ENCODE results near the gene MRPS33. TPM values are rescaled to one million over a fixed set of nuclear protein-coding genes. Genes with fewer than 3 reads are reported as not detected.
A peak's percentile ranks its signal among the peaks of the same experiment; 100 is the strongest.
"Not testable (repeated sequence)": the region's sequence is repeated elsewhere in the genome, so short reads cannot be mapped to it uniquely, and the experiment has no call there.

The MRPS33 gene
- total RNA-seq, 1 donor from 2014 or later = 47.5 TPM

GRCh38 chr7:141012696-141013344, 1.9 kb downstream of the MRPS33 start:
- DNase-seq (ENCODE audit: low read depth) = no peak

DNA sequence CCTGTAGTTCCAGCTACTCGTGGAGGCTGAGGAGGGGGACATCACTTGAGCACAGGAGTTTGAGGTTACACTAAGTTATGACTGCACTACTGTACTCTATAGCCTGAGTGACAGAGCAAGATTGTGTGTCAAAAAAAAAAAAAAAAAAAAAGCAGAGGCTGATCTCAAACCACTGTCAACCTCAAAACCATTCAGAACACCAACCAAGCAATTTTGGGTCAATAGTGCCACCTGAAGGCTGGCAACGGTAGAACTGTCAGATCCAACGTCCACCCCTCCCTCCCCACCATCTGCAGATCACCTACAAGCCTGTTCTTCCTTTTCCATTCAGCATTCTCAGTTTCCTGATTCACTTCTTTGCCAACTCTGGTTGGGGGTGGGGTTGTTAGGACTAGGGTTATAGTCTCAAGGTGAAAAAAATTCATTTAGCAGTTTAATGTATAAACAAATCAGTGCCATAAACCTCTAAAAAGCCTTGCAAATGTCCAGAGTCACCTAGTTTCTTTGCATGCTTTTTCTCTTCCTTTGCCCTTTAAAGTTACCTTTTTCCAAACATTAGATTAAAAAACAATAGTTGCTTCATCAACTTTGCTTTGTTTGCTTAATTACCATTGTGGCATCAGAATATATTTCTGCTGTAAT, 2.6 kb downstream of the MRPS33 start:
- peak; percentile 71 for DNase-seq (ENCODE audit: low read depth)

DNA sequence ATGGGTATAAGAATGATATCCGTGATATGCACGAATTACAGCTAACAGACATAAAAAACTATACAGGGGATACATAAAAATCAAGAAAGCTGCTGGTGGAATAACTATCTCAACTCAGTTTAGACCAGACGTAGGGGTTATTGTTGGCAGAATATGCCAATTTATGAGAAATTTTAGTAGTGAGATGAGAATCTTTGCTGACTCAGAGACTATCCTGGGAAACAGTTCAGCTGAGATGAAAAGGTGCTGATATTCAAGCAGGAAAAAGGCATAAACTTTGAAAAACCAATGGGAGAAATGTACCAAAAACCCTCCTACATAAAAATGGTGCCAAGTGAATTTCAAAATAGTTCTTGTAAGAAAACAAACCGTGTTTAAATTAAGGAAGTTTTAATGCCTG, 3.3 kb downstream of the MRPS33 start:
- DNase-seq (ENCODE audit: low read depth) = no peak

GRCh38 chr7:141003172-141004065, 11.3 kb downstream of the MRPS33 start:
- no peak for DNase-seq (ENCODE audit: low read depth)

DNA sequence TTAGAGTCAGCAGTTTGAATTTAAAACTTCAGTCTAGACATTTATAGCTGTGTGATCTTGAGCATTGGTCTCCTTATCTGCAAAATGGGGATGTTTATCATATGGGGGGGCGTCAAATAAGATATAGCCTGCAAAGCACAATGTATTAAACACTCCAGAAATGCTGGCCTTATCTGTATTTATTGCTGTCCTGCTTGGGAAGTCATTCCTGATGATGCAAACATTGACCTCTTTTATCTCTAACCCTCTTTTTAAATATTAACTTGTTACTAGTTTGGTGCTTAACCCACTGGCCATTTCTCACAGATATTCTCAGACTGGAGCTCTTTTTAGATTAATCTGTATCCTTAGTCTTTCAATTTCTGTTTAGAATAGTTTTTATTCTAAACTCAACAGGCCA, 13.2 kb downstream of the MRPS33 start:
- no peak for DNase-seq (ENCODE audit: low read depth)

GRCh38 chr7:141001122-141001521, 13.6 kb downstream of the MRPS33 start:
- DNase-seq (ENCODE audit: low read depth) = no peak

DNA sequence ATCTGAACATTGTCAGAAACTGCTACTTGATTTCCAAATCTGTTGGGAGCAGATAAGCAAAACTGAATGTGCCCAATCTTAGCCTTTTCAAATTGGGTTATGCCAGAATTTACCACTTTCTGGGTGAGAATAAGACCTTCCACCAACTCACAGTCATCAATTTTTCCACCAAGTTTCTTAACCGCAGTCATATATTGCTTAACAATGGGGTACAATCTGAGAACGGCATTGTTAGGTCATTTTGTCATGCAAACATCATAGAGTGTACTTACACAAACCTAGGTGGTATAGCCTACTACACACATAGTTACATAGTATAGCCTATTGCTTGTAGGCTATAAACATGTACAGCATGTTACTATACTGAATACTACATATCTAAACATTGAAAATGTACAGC, 16.0 kb downstream of the MRPS33 start:
- no peak for DNase-seq (ENCODE audit: low read depth)

DNA sequence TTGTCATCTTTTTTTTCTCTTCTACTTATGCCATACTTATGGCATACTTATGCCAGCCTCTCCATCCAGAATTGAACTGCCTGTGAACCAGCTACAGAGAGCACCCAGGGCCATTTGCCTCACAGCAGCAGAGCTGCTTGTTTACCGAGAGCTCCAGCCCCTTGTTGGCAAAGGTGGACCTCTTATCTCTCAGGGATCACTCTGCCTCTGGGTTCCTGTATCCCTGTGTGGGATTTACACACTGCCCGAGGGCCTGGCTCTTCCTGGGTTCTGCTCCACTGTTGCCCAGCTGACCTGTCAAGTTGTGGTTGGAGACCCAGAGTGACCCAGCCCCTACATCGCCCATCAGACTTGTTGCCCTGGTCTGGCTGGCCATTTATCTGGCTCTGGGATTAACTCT, 22.3 kb downstream of the MRPS33 start:
- DNase-seq (ENCODE audit: low read depth) = no peak

DNA sequence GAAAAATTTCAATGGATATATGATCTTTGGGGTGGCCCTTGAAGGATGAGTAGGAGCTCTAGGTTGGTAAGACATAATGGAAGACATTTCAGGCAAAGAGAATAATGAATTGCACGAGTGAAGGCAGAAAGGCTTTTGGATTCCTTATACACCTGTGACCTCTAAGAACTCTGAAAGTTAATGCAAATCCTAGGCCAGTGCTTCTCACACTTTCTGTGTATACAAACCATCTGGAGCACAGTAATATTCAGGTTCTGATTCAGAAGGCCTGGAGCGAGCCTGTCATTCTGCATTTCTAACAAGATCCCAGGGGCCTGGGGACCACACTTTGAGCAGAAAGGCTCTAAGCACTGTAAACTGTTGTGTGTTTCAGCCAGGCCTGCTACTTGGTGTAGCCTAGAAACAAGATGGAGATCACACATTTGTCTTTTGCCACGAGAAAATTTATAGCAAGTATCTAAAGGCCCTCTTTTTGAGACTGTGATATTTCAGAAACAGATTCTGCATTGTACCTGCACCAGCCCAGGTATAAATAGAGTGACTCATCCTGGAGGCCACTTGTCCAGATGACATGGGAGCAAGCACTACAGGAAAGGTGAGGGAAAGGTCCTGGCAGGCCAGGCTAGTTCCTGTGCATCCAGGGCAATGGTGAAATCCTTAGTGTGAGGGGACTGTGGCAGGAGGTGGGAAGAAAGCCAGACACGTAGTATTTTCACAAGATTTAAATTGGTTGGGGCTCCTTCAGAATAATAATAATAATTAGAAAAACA, 24.4 kb downstream of the MRPS33 start:
- DNase-seq (ENCODE audit: low read depth) = no peak

DNA sequence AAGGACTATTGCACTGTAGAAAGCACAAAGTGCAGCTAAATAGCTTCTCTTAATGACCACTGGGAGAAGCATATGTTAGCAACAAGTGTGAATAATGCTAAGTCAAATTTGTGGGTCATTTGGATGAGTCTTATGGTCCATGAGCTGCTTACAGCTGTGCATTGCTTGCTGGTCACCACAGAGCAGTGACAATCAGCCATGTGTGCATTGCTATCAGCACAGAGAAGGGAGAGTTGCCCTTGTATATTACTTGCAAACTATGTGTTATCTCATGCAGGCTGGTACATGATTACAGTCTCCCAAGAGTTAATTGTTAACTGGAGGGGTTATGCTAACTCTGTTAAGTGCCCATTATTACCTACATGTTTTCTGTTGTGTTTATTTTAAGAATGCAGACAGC, 25.7 kb downstream of the MRPS33 start:
- no peak for DNase-seq (ENCODE audit: low read depth)

DNA sequence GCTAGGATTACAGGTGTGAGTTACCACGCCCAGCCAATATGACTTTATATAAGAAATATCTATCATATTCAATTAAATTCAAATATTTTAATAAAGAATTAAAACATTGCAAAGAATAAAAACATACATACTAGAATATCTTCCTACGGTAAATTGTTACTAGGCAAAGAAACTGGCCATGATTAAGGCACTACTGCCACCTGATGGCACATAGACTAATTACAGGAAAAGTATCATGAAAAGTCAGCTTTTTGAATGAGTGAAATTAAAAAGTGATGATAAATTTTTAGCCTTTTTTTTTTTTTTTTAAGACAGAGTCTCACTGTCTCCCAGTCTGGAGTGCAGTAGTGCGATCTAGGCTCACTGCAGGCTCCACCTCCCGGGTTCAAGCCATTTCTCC, 30.9 kb downstream of the MRPS33 start:
- no peak for DNase-seq (ENCODE audit: low read depth)

DNA sequence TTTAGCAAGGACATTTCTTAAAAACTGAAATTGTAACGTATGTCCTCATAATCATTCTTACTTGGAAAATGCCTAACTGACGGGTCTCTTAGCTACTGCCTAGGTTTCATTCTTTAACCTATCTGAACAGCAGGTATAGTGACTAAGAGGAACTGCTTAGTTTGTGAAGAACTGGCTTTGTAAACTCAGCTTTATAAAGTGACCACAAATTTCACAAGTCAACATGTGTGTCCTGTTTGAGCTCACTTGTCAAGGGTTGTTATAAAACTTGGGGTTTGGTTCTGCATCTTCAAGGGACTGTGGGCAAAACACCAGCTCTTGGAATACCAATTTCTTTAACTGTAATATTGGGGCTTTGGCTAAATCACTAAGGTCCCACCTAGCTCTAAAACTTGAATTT, 32.2 kb downstream of the MRPS33 start:
- DNase-seq (ENCODE audit: low read depth) = no peak

DNA sequence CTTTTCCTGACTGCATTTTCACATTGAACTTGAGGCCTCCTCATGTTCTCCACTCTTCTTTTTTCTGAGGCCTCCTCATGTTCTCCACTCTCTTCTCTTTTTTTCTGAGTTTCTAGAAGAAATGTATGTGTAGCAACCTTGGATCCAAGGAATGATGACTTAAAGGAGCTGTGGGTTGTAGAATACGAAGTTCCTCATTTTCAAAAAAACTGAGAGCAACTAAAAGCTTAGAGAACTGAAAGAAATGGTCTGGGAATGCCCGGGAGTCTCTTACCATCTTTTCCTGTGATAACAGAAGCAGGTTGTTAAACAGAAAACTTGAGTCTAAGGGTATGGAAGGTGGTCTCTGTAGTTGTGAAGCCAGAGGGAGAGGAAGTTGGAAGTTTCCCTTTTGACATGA, 32.8 kb downstream of the MRPS33 start:
- DNase-seq (ENCODE audit: low read depth) = no peak

GRCh38 chr7:140977741-140978140, 37.0 kb downstream of the MRPS33 start:
- no peak for DNase-seq (ENCODE audit: low read depth)

GRCh38 chr7:140972876-140973829, 41.6 kb downstream of the MRPS33 start:
- DNase-seq (ENCODE audit: low read depth) = no peak

GRCh38 chr7:140972344-140972743, 42.4 kb downstream of the MRPS33 start:
- DNase-seq (ENCODE audit: low read depth) = no peak

DNA sequence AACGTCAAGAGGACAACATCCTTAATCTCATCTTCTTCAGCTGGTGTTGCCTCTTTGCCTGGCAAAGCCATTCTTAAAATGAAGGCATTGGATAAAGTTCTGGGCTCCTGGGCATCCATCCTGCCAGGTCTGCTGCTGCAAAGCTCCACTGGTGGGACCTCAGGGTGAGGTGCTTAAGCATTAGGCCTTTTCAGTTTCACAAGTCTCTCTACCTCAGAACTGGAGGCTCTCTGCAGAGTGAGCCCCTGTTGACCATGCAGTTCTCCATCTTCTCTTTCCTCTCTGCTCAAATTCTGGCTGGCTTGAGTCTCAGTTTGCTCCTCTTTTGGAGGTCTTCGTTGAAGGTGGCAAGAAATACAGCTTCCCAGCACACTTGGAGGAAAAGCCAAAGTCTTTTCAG, 47.3 kb downstream of the MRPS33 start:
- no peak for DNase-seq (ENCODE audit: low read depth)

DNA sequence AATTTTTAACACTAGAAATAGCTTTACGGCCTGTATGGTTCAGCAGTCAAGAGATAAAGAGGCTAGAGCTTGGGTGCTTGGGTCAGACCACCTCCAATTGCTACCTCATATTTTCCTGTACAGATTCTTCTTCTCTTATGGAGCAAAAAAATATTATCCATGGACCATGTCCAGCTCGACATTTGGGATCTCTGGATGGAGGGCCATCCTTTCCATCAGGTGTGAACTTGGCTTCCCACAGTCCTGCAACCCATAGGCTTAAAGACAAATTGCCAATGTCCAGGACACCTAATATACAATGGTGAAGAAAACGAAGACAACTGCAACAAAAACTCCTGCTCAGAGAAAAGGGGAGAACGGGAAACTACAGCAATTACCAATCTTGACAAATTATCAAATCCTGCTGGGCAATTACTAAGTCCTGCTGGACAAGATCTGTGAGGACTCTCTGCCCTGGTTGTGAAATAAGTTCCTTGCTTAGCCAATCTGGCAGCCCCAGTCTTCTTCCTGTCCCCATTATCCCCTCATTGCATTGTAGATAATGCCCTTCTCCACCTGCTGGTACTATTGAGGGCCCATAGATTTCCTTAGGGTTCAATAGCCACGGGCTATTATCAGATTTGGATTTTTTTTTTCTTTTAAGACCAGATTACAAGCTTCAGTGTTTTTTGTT, 48.1 kb downstream of the MRPS33 start:
- no peak for DNase-seq (ENCODE audit: low read depth)

DNA sequence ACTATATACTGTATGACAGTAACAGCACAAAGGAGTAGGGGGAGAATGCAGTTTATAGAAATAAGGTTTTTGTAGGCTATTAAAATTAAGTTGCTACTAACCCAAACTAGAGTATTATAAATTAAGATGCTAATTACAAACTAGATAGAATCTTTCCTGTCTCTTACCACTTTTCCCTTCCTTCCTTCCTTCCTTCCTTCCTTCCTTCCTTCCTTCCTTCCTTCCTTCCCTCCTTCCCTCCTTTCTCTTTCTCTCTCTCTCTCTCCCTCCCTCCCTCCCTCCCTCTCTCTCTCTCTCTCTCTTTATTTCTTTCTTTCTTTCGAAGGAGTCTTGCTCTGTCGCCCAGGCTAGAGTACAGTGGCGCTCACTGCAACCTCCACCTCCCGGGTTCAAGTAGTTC, 53.6 kb downstream of the MRPS33 start:
- DNase-seq (ENCODE audit: low read depth) = no peak

DNA sequence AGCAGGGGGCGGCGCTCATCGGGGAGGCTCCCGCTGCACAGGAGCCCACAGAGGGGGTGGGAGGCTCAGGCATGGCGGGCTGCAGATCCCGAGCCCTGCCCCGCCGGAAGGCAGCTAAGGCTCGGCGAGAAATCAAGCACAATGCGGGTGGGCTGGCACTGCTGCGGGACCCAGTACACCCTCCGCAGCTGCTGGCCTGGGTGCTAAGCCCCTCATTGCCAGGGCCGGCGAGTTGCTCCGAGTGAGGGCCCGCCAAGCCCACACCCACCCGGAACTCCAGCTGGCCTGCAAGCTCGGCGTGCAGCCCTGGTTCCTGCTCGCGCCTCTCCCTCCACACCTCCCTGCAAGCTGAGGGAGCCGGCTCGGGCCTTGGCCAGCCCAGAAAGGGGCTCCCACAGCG, 57.8 kb downstream of the MRPS33 start:
- DNase-seq (ENCODE audit: low read depth) = not testable (repeated sequence)
